ENCODE results near the gene MARK2.

The MARK2 gene

DNA sequence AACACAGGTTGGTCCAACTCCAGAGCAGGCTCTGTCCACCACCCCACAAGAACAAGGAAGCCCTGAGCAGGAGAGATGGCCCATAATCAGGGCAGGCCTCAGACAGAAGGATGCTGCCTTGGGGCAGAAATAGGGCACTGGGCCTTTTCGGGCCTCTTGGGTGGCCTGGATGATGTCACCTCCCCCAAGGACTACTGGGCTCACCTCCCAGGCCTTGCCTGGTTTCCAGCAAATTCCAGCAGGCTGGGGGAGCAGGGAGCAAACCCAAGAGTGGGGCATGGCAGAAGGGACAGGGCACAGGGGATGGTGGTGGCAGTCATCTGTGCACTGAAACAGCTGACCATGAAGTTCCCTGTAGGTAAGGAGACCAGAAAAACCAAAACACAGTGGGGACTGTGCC, 94.5 kb downstream of the MARK2 start (continued):
- no peak for TF ChIP-seq POU6F1 (CRISPR knock-in tag; IDR thresholded peaks at IDR 0.05; ENCODE audit: borderline replicate concordance, low read depth)

DNA sequence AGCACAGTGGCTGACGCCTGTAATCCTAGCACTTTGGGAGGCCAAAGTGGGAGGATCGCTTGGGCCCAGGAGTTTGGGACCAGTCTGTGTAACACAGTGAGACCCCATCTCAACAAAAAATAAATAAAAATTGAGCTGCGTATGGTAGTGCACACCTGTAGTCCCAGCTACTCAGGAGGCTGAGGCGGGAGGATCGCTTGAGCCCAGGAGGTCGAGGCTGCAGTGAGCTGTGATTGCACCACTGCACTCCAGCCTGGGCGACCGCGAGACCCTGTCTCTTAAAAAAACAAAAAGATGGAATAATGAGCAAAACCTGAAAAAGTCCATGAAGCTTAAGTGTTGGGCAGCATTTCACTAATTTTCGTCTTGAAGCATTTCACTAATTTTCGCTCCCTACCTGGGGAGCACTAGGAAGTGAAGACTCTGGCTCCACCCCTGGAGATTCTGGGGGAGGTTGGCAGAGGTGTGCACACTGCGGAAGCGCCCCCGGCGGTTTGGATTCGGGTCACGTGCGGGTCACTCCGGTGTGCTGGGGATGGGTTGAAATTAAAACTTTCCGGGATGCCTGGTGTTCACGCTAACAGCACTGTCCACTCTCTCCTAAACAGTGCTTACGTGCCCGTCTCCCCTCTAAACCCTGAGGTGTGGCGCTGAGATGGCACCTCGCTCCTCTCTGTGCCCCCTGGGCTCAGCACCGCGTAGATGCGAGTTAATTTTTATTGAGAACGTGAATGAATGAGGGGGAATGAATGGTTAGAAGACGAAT, 99.0 kb downstream of the MARK2 start:
- TF ChIP-seq ZNF70 (CRISPR knock-in tag; IDR thresholded peaks at IDR 0.05) (no peak), ZFP3 (CRISPR knock-in tag; IDR thresholded peaks at IDR 0.05) (no peak), ESRRG (CRISPR knock-in tag; IDR thresholded peaks at IDR 0.05) (no peak), ISL1 (CRISPR knock-in tag; IDR thresholded peaks at IDR 0.05) (no peak)
- TF ChIP-seq, protein P1, sequence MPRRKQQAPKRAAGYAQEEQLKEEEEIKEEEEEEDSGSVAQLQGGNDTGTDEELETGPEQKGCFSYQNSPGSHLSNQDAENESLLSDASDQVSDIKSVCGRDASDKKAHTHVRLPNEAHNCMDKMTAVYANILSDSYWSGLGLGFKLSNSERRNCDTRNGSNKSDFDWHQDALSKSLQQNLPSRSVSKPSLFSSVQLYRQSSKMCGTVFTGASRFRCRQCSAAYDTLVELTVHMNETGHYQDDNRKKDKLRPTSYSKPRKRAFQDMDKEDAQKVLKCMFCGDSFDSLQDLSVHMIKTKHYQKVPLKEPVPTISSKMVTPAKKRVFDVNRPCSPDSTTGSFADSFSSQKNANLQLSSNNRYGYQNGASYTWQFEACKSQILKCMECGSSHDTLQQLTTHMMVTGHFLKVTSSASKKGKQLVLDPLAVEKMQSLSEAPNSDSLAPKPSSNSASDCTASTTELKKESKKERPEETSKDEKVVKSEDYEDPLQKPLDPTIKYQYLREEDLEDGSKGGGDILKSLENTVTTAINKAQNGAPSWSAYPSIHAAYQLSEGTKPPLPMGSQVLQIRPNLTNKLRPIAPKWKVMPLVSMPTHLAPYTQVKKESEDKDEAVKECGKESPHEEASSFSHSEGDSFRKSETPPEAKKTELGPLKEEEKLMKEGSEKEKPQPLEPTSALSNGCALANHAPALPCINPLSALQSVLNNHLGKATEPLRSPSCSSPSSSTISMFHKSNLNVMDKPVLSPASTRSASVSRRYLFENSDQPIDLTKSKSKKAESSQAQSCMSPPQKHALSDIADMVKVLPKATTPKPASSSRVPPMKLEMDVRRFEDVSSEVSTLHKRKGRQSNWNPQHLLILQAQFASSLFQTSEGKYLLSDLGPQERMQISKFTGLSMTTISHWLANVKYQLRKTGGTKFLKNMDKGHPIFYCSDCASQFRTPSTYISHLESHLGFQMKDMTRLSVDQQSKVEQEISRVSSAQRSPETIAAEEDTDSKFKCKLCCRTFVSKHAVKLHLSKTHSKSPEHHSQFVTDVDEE (CRISPR knock-in tag; IDR thresholded peaks at IDR 0.05): no peak
- peak; percentile 33; the same call in 1 of the 3 replicates for ATAC-seq

GRCh38 chr11:63938479-63939396, 99.8 kb downstream of the MARK2 start, which contains the start of gene NAA40:
Gene NAA40, plus strand, starts transcription at chr11:63939002. Its CDS starts 95 bp downstream, at chr11:63939097.
- peak; percentile 94 for ATAC-seq
- TF ChIP-seq RARB (CRISPR knock-in tag; IDR thresholded peaks at IDR 0.05) (no peak), TCF4 (CRISPR knock-in tag; IDR thresholded peaks at IDR 0.05; ENCODE audit: borderline replicate concordance) (no peak), ZC3H10 (CRISPR knock-in tag; IDR thresholded peaks at IDR 0.05) (no peak)

DNA sequence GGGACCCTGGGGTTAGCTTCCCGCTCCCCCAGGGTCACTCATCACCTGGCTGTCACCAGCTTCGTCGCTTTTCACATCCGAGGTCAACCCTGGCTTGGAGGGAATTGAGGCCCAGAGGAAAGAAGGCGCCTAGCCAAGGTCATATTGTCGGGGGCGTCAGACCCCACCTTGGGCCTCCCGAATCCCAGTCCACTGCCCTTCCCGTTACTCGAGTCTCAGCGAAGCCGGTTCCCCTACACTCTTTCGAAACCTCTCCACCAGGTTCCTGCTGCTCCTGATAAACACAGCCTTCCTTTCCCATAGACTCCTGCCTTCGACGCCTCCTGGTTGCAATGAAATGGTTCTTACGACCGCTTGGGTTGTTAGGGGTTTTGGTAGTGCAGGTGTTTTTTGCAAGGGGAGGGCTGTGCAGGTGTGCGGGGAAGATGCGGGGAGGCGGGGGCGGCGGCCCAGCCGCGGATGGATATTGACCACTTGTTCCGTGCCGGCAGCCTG, 100.5 kb downstream of the MARK2 start:
- TF ChIP-seq ZFP3 (CRISPR knock-in tag; IDR thresholded peaks at IDR 0.05): no peak
- TF ChIP-seq ZNF70 (CRISPR knock-in tag; IDR thresholded peaks at IDR 0.05): no peak
- TF ChIP-seq, protein P2, sequence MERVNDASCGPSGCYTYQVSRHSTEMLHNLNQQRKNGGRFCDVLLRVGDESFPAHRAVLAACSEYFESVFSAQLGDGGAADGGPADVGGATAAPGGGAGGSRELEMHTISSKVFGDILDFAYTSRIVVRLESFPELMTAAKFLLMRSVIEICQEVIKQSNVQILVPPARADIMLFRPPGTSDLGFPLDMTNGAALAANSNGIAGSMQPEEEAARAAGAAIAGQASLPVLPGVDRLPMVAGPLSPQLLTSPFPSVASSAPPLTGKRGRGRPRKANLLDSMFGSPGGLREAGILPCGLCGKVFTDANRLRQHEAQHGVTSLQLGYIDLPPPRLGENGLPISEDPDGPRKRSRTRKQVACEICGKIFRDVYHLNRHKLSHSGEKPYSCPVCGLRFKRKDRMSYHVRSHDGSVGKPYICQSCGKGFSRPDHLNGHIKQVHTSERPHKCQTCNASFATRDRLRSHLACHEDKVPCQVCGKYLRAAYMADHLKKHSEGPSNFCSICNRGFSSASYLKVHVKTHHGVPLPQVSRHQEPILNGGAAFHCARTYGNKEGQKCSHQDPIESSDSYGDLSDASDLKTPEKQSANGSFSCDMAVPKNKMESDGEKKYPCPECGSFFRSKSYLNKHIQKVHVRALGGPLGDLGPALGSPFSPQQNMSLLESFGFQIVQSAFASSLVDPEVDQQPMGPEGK (CRISPR knock-in tag; IDR thresholded peaks at IDR 0.05; ENCODE audit: borderline replicate concordance): no peak
- no peak for TF ChIP-seq PPARA (CRISPR knock-in tag; IDR thresholded peaks at IDR 0.05; ENCODE audit: borderline replicate concordance)
- no peak for TF ChIP-seq BACH2 (CRISPR knock-in tag; IDR thresholded peaks at IDR 0.05; ENCODE audit: borderline replicate concordance)
- TF ChIP-seq ZFP30 (CRISPR knock-in tag; IDR thresholded peaks at IDR 0.05): no peak
- no peak for TF ChIP-seq OSR1 (CRISPR knock-in tag; IDR thresholded peaks at IDR 0.05)
- no peak for TF ChIP-seq ESRRG (CRISPR knock-in tag; IDR thresholded peaks at IDR 0.05)
- peak; percentile 11; the same call in 2 of the 3 replicates for ATAC-seq

DNA sequence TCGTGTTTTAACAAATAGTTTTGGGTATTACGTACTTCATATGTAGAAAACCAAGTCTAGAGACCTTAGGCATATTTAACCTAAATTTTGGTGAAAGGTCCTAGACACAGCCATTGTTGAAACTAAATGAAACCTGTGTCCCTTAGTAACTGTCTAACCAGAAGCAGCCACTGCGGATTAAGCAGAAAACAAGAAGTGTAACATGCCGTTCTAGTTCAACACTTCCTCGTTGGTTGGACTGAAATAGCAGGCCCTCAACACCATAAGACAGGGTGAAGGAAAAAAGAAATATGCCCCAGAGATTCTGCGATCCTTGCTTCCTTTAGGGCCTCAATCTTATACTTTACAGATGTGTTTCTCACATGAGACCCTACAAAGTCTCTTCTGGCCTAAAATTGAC, 101.9 kb downstream of the MARK2 start:
- ATAC-seq: no peak
- TF ChIP-seq, protein P2 (CRISPR knock-in tag; IDR thresholded peaks at IDR 0.05; ENCODE audit: borderline replicate concordance): no peak
- TF ChIP-seq ZNF70 (CRISPR knock-in tag; IDR thresholded peaks at IDR 0.05): no peak
- no peak for TF ChIP-seq GLIS3 (CRISPR knock-in tag; IDR thresholded peaks at IDR 0.05)
- no peak for TF ChIP-seq CSRNP3 (CRISPR knock-in tag; IDR thresholded peaks at IDR 0.05)
- TF ChIP-seq, protein P1 (CRISPR knock-in tag; IDR thresholded peaks at IDR 0.05): no peak
